Inflammatory macrophage treated with lipopolysaccharide for 4 hours (primary cell): ENCODE data around the gene SUMF2.
"Not testable (repeated sequence)": the region's sequence is repeated elsewhere in the genome, so short reads cannot be mapped to it uniquely, and the experiment has no call there.

Experiments used
- DNase-seq: peaks from one replicate; pipeline ENCODE4 v3.0.0-alpha.2; 2020

The SUMF2 gene

GRCh38 chr7:56107954-56108258 is 43.8 kb downstream of the SUMF2 start:
- no peak for DNase-seq

- DNase-seq: no peak
These were observed 46.5 kb downstream of the SUMF2 start for GRCh38 chr7:56110611-56111010.

- DNase-seq: not testable (repeated sequence)
These were observed 48.2 kb downstream of the SUMF2 start for GRCh38 chr7:56112244-56112643.

GRCh38 chr7:56115852-56116538 is 51.9 kb downstream of the SUMF2 start, which contains the start of gene NUPR2:
TSS of gene NUPR2 (minus strand) at chr7:56116417. CDS start at chr7:56116314, 103 bp downstream.
- no peak for DNase-seq

GRCh38 chr7:56121440-56121839 is 57.4 kb downstream of the SUMF2 start:
- no peak for DNase-seq

- no peak for DNase-seq
These were observed 60.9 kb downstream of the SUMF2 start for GRCh38 chr7:56124981-56125380.

GRCh38 chr7:56125831-56126230 is 61.7 kb downstream of the SUMF2 start:
- DNase-seq: no peak

GRCh38 chr7:56127241-56127975 is 63.3 kb downstream of the SUMF2 start:
- no peak for DNase-seq
